ENCODE results near the gene HAPSTR1. TPM values are rescaled to one million over a fixed set of nuclear protein-coding genes. Genes with fewer than 3 reads are reported as not detected.

Gene HAPSTR1
- polyA plus RNA-seq, 2 of the 4 experiments (the other 2 are of a cell fraction) = 22.4 to 36.9 TPM

GRCh38 chr16:9124444-9124843 is 33.0 kb downstream of the HAPSTR1 start (continued):
- TF ChIP-seq RNF2 (IDR thresholded peaks at IDR 0.05; ENCODE audit: borderline replicate concordance, low read depth) = no peak
- no peak for TF ChIP-seq ATOH8 (CRISPR knock-in tag; IDR thresholded peaks at IDR 0.05; ENCODE audit: low read depth)
- no peak for TF ChIP-seq USF2 (IDR thresholded peaks at IDR 0.05)
- TF ChIP-seq ZFP36 (IDR thresholded peaks at IDR 0.05; ENCODE audit: borderline replicate concordance, partially characterized antibody) = no peak
- no peak for TF ChIP-seq JUN (IDR thresholded peaks at IDR 0.05)
- TF ChIP-seq RARB (CRISPR knock-in tag; IDR thresholded peaks at IDR 0.05) = no peak

- ChIA-PET CTCF (interaction anchor here (0.8 to 4.8 kb wide), 11 partner anchors 9 to 552 kb away, joined by 3 to 24 read pairs (median 3); no protein-coding TSS in a partner anchor), POLR2A (no interaction called here)
- Histone ChIP-seq H3K4me2 (peak overlapping the region; percentile 4; the same call in 1 of the 3 replicates), H3K4me1 (peaks cover 73% of the 10 kb centered on the region), H3K9me3 (no peaks in the 10 kb centered on the region), H3K27ac (peak overlapping the region; percentile 74 to 87), H3K4me3 (no peak overlapping the region)
- ATAC-seq (no peak), DNase-seq (ENCODE audit: low read depth in 1 of 2, low spot score in 1 of 2) (no peak), FAIRE-seq (no peak)
- TF ChIP-seq CBX8 (IDR thresholded peaks at IDR 0.05) (no peak), RAD21 (conservative IDR thresholded peaks at IDR 0.05 in 1 of 2, IDR thresholded peaks at IDR 0.05 in 1 of 2) (peak in 1 of 2 experiments; percentile 23; a peak in 1 of 5 replicates)
- WGBS (ENCODE audit: missing lambda C conversion rate) = 78% methylated on average over 12 of the region's 12 CpGs
These were observed 33.6 kb downstream of the HAPSTR1 start for GRCh38 chr16:9124908-9125584.

GRCh38 chr16:9125658-9126505 is 34.4 kb downstream of the HAPSTR1 start:
- FAIRE-seq (no peak), ATAC-seq (peak; percentile 7 to 8; a peak in 4 of 6 replicates), DNase-seq (ENCODE audit: low read depth in 1 of 2, low spot score in 1 of 2) (no peak)
- TF ChIP-seq POLR2A (IDR thresholded peaks at IDR 0.05; ENCODE audit: low read length) (no peak), PHF8 (IDR thresholded peaks at IDR 0.05; ENCODE audit: borderline replicate concordance, low read depth) (no peak), ZNF302 (CRISPR knock-in tag; IDR thresholded peaks at IDR 0.05) (no peak), HOXB13 (CRISPR knock-in tag; IDR thresholded peaks at IDR 0.05; ENCODE audit: low read depth) (no peak), BCL3 (IDR thresholded peaks at IDR 0.05) (no peak), ZC3H11A (IDR thresholded peaks at IDR 0.05) (no peak), EP300 (IDR thresholded peaks at IDR 0.05) (no peak), KDM1A (IDR thresholded peaks at IDR 0.05; ENCODE audit: low read depth) (no peak), FOSL2 (IDR thresholded peaks at IDR 0.05) (no peak), FOSL2 (CRISPR knock-in tag; IDR thresholded peaks at IDR 0.05) (no peak), HOXA7 (CRISPR knock-in tag; IDR thresholded peaks at IDR 0.05) (no peak), JUNB (IDR thresholded peaks at IDR 0.05) (no peak), FOXS1 (CRISPR knock-in tag; IDR thresholded peaks at IDR 0.05) (no peak), SREBF2 (IDR thresholded peaks at IDR 0.05) (no peak), HMGXB4 (CRISPR knock-in tag; IDR thresholded peaks at IDR 0.05; ENCODE audit: borderline replicate concordance) (no peak), USF2 (IDR thresholded peaks at IDR 0.05) (no peak), EHMT2 (IDR thresholded peaks at IDR 0.05; ENCODE audit: low read depth) (no peak), MAX (IDR thresholded peaks at IDR 0.05) (no peak), CBX2 (IDR thresholded peaks at IDR 0.05; ENCODE audit: borderline replicate concordance, low read depth) (no peak)
- Histone ChIP-seq H3K4me2 (peak overlapping the region; percentile 2; the same call in 2 of the 3 replicates), H3K4me1 (peaks cover 73% of the 10 kb centered on the region), H3K4me3 (no peak overlapping the region), H3K9me3 (no peaks in the 10 kb centered on the region), H3K27ac (peak overlapping the region; percentile 74 to 87; a peak in 5 of 6 replicates)
- POLR2A ChIA-PET = no interaction called here
- 77% methylated on average over 17 of the region's 17 CpGs for WGBS (ENCODE audit: missing lambda C conversion rate)
- CTCF ChIA-PET = interaction anchor here (0.6 to 4.8 kb wide), 11 partner anchors 9 to 1418 kb away, joined by 3 to 24 read pairs (median 3); no protein-coding TSS in a partner anchor

All from A549 (cell line).